Stimulated activated CD4-positive, alpha-beta T cell treated with anti-CD3 and anti-CD28 coated beads, Interleukin-12 subunit alpha, Interleukin-12 subunit beta, amount 100 ng/mL, for 4 hours (primary cell): ENCODE results near the gene DKC1.
"Not testable (repeated sequence)": the region's sequence is repeated elsewhere in the genome, so short reads cannot be mapped to it uniquely, and the experiment has no call there.

Experiments
- DNase-seq: peaks from one replicate; pipeline ENCODE4 v3.0.0-alpha.2; 2020

The DKC1 gene

GRCh38 chrX:154793084-154793795 lies 30.6 kb downstream of the DKC1 start:
- DNase-seq, result no peak

- no peak for DNase-seq
These were observed 32.4 kb downstream of the DKC1 start for GRCh38 chrX:154795016-154795415.

- DNase-seq, result no peak
These were observed 34.3 kb downstream of the DKC1 start for GRCh38 chrX:154797006-154797405.

GRCh38 chrX:154799556-154800348 lies 37.1 kb downstream of the DKC1 start:
- no peak for DNase-seq

- DNase-seq, result no peak
These were observed 38.0 kb downstream of the DKC1 start for GRCh38 chrX:154800478-154801210.

GRCh38 chrX:154802947-154803346 lies 40.3 kb downstream of the DKC1 start:
- no peak for DNase-seq

GRCh38 chrX:154804261-154804956 lies 41.7 kb downstream of the DKC1 start:
- no peak for DNase-seq

- peak; percentile 71 for DNase-seq
These were observed 42.5 kb downstream of the DKC1 start, which contains the start of gene MPP1 for GRCh38 chrX:154804957-154805695. Gene MPP1 (minus strand): TSS chrX:154805485. CDS start chrX:154805373, 112 bp downstream.

- no peak for DNase-seq
These were observed 43.0 kb downstream of the DKC1 start for GRCh38 chrX:154805696-154806091.

- DNase-seq, result no peak
These were observed 44.3 kb downstream of the DKC1 start for GRCh38 chrX:154806837-154807501.

GRCh38 chrX:154809939-154810665 lies 47.4 kb downstream of the DKC1 start:
- no peak for DNase-seq

- DNase-seq, result no peak
These were observed 49.9 kb downstream of the DKC1 start for GRCh38 chrX:154812341-154813101.

GRCh38 chrX:154813801-154814200 lies 51.1 kb downstream of the DKC1 start:
- DNase-seq, result no peak

- no peak for DNase-seq
These were observed 52.7 kb downstream of the DKC1 start for GRCh38 chrX:154815274-154815818.

GRCh38 chrX:154816326-154816898 lies 53.7 kb downstream of the DKC1 start:
- not testable (repeated sequence) for DNase-seq

GRCh38 chrX:154817048-154817618 lies 54.5 kb downstream of the DKC1 start:
- not testable (repeated sequence) for DNase-seq

GRCh38 chrX:154818916-154819770 lies 56.5 kb downstream of the DKC1 start:
- DNase-seq, result no peak

- no peak for DNase-seq
These were observed 57.2 kb downstream of the DKC1 start for GRCh38 chrX:154819771-154820341.
